ENCODE results near the gene ADAP2. TPM values are rescaled to one million over a fixed set of nuclear protein-coding genes. Genes with fewer than 3 reads are reported as not detected.
A peak's percentile ranks its signal among the peaks of the same experiment; 100 is the strongest.
"Not testable (repeated sequence)": the region's sequence is repeated elsewhere in the genome, so short reads cannot be mapped to it uniquely, and the experiment has no call there.

ADAP2 gene, protein sequence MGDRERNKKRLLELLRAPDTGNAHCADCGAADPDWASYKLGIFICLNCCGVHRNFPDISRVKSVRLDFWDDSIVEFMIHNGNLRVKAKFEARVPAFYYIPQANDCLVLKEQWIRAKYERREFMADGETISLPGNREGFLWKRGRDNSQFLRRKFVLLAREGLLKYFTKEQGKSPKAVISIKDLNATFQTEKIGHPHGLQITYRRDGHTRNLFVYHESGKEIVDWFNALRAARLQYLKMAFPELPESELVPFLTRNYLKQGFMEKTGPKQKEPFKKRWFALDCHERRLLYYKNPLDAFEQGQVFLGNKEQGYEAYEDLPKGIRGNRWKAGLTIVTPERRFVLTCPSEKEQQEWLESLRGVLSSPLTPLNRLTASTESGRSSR
- 0.43 TPM in 1 of 2 replicates, not detected in the other for total RNA-seq (2014; rRNA removed; shearing (Covaris generic))
- polyA plus RNA-seq (2015; cell fraction: cytosol; rRNA removed), result not detected in 2 replicates
- polyA plus RNA-seq (2015; cell fraction: nucleus; rRNA removed), result not detected in 2 replicates

DNA sequence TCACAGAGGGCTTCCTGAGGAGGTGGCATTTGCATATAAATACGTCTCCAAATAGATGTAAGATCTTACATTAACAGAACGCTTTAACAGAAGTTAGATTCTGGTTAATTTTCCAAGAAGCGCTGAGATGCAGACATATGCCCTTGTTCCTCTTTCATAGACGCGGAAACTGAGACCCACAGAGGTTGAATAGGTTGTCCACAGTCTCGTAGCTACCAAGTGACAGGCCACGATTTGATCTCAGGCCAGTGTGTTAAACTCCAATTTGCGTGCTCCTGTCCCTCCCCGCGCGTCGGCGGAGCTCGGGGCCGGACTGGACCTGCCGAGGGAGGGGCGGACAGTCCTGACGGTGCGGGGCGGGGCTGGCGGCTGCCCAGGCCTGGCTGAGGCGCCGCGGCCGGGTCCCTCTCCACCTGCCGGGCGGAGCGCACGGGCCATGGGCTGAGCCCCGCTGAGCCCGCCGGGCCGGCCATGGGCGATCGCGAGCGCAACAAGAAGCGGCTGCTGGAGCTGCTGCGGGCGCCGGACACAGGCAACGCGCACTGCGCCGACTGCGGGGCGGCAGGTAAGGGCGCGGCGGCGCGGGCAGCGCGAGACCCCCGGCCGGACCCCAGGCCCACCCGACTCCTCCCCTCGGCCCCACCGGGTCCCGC lies at the start of gene ADAP2:
Gene ADAP2 (plus strand): TSS at position 402 of the 653 bp plus-strand sequence. CDS start 70 bp downstream, at position 472.
- DNase-seq (ENCODE audit: low read depth), result no peak

DNA sequence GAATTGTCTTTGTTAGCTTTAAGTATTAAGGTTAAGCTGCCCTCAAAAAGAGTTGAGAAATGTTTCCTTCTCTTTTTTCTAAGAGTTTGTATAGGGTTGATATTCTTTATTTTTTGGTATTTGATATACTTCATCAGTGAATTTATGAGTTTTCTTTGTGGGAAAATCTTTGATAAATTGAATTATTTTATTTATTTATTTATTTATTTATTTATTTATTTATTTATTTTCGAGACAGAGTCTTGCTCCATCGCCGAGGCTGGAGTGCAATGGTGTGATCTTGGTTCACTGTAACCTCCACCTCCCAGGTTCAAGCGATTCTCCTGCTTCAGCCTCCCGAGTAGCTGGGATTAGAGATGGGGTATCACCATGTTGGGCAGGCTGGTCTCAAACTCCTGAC lies 35.6 kb upstream of the ADAP2 start:
- DNase-seq (ENCODE audit: low read depth), result no peak

DNA sequence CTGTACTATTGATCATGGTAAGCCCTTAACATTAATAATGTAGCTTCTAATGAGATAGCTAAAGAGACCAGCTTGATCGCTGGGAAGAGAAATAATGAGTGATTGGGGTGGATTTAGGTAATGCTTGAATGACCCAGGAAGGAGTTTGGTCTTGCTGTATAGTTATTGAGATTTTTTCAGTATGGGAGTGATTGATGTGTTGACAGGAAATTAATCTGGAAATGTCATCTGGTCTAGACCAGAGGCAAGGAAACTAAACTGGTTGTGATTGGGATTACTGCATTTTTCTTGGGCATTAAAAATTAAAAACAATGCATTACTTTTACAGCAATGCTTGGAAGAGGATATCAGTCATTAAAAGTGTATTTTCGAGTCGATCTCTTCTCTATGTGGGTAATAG lies 27.5 kb upstream of the ADAP2 start:
- DNase-seq (ENCODE audit: low read depth), result no peak

DNA sequence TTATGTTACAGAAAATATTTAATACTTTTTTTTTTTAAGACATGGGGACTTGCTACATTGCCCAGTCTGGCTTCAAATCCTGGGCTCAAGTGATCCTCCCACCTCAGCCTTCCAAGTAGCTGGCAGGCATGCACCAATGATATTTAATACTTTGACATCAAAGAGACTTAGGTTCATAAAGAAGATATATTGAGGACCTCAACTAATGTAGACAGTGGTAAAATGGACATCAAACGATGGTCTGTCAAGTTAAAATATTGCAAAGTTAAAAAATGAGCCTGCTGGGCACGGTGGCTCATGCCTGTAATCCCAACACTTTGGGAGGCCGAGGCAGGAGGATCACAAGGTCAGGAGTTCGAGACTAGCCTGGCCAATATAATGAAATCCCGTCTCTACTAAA lies 24.4 kb upstream of the ADAP2 start:
- no peak for DNase-seq (ENCODE audit: low read depth)

DNA sequence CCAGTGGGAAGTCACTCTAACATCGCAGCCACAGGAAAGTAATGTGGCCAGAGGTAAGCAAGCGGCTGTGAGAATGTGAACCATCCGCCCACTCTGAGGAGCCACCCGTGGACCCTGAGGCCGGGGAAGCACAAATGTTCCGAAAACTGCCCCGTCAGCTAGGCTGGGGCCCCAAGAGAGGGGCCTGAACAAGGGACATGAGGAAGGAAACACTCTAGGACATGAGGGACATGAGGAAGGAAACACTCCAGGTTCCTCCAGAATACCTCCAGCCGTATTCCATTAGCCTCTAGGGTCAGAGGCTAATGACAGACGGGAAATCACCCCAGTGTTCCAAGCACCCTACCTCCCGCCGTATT lies 16.0 kb upstream of the ADAP2 start:
- DNase-seq (ENCODE audit: low read depth), result no peak

DNA sequence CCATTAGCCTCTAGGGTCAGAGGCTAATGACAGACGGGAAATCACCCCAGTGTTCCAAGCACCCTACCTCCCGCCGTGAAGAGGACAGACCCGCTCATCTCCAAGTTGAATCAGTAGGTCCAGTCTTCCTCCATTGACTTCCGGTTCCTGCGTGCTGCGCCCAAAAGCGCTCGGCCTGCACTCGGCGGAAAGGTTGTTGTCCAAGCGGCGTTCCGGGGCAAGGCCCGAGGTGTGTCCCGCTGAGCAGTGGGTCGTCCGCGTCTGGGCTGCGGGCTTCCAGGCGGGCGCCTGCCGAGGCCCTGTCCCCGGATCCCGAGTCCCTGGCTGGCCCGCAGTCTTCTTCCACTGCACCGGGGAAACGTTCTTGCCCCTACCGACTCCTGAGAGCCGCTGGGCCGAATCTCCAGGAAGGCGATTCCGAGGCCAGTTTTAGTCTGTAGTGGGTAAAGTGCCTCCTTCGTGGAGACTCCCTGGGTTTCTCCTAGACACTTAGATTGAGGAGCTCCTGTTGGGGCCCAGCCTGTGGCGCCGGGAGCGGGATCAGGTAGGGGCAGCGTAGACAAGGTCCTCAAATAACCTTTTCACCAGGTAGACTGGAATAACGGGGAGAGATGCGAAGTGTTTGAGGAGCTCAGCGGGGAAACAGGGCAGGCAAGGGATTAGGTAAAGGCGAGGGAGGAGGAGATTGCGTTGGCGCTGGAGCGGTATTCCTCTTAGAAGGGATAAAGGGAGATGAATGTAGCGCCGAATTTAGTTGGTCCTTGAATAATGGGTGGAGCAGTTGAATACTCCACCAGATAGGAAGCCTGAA lies 15.4 kb upstream of the ADAP2 start, which contains the start of gene TEFM:
Gene TEFM (minus strand): TSS at position 138 of the 811 bp plus-strand sequence. CDS start 40 bp downstream, at position 98.
- DNase-seq (ENCODE audit: low read depth), result peak; percentile 86

DNA sequence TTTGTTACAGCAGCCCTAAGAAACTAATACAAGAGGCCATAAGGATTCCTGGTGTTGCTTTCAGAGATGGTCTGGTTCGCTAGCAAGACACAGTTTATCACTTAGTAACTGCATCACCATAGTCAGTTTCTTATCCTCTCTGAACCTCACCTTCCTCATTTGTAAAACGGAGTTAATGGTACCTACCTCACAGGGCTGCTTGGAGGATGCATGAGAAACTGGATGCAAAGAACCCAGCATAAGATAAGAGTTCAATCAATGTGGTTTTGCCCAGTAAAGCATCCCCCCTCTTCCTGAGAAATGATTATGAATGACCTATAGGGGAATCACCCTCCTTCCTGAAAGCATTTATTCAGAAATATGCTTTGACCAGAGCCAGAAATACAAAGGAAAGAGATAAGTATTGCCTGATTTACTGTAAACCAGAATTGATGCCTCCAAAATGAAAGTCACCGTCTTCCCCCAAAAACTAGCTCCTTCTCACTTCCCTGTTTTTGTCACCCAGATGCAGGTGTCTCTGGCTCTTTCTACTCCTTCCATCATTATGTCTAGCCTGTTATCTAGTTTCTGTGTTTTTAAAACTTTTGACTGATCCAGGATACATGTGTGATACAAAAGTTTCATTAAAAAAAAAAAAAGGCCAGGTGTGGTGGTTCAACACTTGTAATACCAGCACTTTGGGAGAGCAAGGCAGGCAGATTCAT lies 12.9 kb upstream of the ADAP2 start:
- no peak for DNase-seq (ENCODE audit: low read depth)

DNA sequence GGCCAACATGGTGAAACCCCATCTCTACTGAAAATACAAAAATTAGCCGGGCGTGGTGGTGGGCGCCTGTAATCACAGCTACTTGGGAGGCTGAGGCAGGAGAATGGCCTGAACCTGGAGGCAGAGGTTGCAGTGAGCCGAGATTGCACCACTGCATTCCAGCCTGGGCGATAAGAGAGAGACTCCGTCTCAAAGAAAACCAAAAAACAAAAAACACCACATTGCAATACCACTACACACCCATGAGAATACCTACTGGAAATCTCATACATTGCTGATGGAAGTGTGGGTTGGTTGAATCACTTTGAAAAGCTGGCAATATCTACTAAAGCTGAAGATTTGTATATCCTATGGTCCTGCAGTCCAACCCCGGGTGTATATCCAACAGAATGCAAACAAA lies 11.6 kb upstream of the ADAP2 start:
- DNase-seq (ENCODE audit: low read depth), result not testable (repeated sequence)

DNA sequence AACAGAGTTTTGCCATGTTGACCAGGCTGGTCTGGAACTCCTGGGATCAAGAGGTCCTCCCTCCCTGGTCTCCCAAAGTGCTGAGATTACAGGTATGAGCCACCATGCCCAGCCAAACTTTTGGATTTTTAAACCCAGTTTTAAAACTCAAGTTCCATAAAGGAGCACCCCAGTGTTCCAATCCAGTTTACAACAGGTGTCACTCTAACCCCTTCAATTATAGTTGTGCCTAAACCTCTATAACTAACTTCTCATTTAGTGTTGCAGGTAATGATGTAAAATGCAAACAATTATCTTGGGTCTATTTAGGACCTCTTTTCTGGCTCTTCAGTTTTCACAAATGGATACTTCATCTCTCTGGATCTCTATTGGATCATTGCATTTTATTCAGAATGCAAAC lies 7.8 kb upstream of the ADAP2 start:
- DNase-seq (ENCODE audit: low read depth), result no peak

DNA sequence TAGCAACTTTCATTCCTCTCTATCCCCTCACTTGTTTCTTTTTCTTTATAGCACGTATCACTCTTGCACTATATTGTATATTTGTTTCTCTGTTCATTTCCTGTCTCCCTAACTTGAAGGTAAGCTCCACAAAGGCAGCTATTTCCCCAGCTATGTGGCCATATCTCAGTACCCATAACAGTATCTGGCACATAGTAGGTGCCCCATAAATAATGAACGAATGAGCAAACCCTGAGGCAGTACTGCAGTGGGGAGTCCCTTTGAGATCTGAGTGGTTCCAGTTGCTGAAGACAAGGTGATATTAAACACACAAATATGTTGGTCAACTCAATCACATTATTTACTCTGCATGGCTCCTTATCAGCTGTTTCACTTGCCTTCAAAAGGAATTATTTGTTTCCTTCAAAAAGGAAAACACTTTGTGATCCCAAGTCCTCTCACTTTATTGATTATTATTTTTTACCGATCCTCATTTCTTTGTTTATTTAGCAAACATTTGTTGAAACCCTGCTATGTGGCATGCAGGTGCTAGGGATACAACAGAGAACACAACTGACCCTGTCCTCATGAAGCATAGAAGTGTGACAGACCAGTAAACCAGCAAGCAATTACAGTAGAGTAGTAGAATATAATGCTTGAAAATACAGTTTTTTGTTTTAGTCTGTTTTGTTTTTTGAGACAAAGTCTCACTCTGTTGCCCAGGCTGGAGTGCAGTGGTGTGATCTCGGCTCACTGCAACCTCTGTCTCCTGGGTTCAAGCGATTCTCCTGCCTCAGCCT lies 5.7 kb upstream of the ADAP2 start:
- DNase-seq (ENCODE audit: low read depth), result no peak

DNA sequence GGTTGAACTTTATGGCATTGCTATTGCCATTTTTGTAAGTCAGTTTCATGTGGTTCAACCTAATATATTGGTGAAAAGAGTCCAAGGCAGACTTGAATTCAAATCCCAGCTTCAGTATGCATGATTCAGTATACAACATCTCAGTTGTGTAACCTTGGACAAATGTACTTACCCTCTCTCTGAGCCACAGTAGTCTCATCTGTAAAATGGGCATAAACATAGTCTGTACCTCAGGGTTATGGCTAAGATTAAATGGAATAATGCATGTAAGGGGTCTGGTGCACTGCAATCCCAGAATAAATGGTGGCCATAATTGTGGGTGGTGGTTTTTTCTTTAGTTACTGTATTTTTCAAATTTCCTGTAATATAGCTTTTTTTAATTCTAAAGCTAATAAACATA lies 4.7 kb upstream of the ADAP2 start:
- no peak for DNase-seq (ENCODE audit: low read depth)

DNA sequence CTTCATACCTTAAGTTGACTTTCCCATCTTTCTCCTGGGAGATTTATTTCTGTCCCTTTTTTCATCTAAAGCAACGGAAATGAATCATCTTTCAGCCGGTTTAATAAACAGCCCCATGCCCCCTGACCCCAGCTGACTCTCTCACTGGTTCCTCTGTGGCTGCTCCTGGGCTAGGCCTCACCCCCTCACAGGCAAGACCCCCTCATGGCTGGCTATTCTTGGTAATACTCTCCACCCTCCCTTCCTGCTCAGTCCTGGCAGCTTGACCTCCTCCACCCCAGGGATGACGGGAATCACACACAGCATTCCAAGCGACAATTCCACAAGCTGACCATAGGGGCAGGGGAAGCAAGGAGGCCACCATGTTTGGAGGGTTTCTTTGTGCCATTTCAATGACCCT lies 1.5 kb upstream of the ADAP2 start:
- peak; percentile 63 for DNase-seq (ENCODE audit: low read depth)

DNA sequence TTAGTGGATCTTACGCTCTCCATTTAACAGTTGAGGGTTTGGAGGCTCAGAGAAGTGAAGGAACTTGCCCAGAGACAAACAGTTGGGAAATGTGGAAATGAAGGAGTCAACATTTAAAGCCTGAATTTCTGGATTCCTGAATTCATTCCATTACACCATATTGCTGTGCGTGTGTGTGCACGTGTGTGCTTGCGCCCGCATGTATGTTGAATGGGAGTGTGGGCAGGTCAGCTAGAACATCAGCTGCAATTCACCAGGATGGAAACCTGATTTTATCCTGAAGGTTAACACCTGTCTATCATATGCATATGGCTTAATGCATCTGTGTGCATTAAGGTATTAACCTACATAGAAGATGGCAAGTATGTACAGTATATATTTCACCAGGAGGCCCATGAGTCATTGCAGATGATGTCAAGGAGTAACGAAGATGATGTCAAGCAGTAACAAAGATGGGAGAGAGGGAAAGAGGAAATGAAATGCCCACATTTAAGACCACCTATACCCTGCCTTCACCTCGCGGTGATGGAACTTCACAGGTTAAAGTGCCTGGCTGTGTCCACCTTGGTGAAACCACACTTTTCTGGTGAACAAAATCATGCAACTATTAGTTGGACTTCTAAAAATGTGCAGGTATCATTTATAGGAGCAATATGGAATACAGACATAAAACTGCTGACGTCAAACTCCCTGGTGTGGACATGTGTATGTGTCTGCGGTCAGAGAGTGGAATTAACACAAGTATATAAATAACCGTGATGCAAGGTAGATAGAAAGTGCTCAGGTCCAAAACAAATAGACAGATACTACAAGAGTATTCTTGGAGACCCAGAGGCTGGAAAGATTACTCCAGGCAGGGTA lies 832 bp upstream of the ADAP2 start:
- no peak for DNase-seq (ENCODE audit: low read depth)

DNA sequence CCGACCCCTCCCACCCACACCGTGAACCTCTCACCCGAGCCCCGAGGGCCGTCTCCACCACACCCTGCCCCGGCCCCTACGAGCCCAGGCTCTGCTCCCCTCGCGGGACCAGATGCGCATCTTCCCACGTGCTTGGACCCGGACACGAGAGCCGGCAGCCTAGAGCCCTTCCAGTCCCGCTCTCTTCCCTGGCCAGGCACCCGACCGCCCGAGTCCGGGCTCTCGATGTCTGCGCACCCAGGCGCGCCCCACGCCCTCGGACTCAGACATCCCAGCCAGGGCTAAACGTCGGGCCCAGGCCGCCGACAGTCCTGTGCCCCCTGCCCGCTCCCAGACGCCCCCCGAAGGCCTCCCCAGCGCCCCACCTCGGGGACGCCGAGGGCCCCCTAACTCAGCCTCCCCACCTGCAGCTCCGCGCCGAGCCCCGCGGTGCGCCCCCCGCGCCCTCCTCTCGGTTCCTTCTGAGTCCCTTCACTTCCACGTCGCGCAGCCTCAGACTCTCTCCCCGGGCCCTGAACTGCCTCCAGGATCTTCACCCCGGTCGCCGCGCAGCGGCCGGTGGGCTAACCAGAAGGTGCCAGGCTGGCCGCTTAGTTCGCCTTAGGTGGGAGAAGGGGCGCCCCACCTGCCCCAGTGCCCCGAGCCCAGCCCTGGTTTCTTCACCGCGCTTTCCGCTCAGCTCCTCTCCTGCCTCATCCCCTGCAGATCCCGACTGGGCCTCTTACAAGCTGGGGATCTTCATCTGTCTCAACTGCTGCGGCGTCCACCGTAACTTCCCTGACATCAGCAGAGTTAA lies 688 bp downstream of the ADAP2 start:
- DNase-seq (ENCODE audit: low read depth), result no peak

DNA sequence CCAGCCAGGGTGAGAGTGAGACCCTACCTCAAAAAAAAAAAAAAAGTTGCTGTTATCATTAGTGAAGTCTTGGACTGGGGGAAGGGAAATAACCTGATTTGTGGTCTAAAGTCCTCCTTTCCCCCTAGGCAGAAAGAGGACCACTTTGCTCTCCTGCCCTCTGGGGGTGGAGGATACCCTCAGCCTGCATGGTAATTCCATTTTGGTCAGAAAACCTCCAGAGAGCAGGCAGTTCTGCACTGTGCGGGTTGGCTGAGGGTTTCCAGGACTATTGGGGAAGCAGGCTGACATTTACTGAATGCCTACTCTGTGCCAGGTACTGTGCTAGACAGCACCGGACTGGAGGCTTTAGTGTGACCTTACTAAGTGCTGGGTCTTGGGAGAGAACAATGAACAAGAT lies 2.6 kb downstream of the ADAP2 start:
- no peak for DNase-seq (ENCODE audit: low read depth)

DNA sequence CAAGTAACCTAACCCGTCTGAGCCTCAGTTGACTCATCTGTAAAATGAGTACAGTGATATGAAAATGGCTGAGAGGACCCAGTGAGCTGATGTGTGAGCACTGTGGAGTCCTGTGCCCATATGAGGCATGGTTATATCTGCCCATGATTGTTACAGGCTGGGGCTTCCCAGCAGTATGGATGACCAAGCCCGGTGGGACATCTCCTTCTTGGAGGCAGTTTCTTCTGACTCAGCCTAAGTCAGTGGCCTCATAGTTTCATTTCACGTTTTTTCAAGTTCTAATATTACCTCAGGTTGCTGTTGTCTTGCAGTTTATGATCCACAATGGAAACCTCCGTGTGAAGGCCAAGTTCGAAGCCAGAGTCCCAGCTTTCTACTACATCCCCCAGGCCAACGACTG lies 4.8 kb downstream of the ADAP2 start:
- DNase-seq (ENCODE audit: low read depth), result peak; percentile 5

DNA sequence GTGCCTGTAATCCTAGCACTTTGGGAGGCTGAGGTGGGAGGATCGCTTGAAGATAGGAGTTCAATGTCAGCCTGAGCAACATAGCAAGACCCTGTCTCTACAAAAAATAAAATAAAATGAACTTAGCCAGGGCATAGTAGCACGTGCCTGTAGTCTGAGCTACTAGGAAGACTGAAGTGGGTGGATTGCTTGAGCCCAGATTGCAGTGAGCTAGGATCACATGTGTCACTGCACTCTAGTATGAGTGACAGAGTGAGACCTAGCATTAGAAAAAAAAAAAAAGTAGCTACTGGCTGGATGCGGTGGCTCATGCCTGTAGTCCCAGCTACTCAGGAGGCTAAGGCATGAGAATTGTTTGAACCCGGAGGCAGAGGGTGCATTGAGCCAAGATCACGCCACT lies 6.0 kb downstream of the ADAP2 start:
- no peak for DNase-seq (ENCODE audit: low read depth)

DNA sequence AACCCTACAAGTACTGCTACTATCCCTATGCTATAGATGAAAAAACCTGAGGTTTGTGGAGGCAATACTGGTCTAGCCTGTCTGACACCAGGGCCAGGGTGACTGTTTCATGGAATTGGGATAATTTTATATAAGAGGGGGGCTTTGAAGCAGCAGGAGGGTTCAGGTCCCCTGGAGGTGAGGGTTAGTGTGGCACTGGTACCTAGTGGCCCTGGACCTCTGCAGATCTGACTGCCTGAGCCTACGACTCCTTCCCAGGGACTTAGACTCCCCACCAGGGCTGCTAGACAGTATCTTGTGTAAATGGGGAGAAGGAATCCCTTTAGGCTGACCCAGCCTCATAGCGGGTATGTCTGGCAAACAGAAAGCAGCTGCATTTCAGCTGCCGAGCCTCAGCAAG lies 6.8 kb downstream of the ADAP2 start:
- no peak for DNase-seq (ENCODE audit: low read depth)
